Dermis lymphatic vessel endothelial cell (primary cell): Measurements from ENCODE around the gene RBM18. TPM values are rescaled to one million over a fixed set of nuclear protein-coding genes. Genes with fewer than 3 reads are reported as not detected.

Experiments used
- total RNA-seq: library from RNA; depleted of rRNA; stranded (reverse); fragments of >200 nt; gene quantifications from 2 replicates; pipeline ENCODE4 v1.2.1, GENCODE V29; 2014

Gene RBM18
- 4.2 and 7.6 TPM in 2 replicates for total RNA-seq

GRCh38 chr9:122264360-122265148 is at the start of gene RBM18, which contains the start of gene MRRF:
Gene RBM18 (minus strand): TSS chr9:122264840. CDS start chr9:122261492, 3,348 bp downstream.
Gene MRRF (plus strand): TSS chr9:122264882. CDS start chr9:122270892, 6,010 bp downstream.

GRCh38 chr9:122228568-122229484 is 35.8 kb downstream of the RBM18 start, which contains the start of gene LHX6:
Gene LHX6 (minus strand): TSS chr9:122228957. CDS start chr9:122228740, 217 bp downstream.

Other genes with a start within 250 kb of the RBM18 start
- gene TTLL11, start 171.5 kb downstream of the RBM18 start, total RNA-seq = 1.6 and 2.7 TPM in 2 replicates
- 29.9 and 38.8 TPM in 2 replicates for gene NDUFA8, start 105.1 kb downstream of the RBM18 start, total RNA-seq
- gene MORN5, start 104.9 kb downstream of the RBM18 start, total RNA-seq = not detected in 2 replicates
- 0.09 and 0.22 TPM in 2 replicates for gene LHX6, start 35.9 kb downstream of the RBM18 start, total RNA-seq
- 34.5 and 43.1 TPM in 2 replicates for gene MRRF, start within 50 bp of the RBM18 start, total RNA-seq
- 0.76 and 1.5 TPM in 2 replicates for gene PTGS1, start 106.2 kb upstream of the RBM18 start, total RNA-seq
- not detected in 2 replicates for gene OR1J1, start 213.1 kb upstream of the RBM18 start, total RNA-seq
- gene OR1J2, start 246.0 kb upstream of the RBM18 start, total RNA-seq = not detected in 2 replicates